Measurements from ENCODE around the gene TMEM131.

Gene TMEM131

DNA sequence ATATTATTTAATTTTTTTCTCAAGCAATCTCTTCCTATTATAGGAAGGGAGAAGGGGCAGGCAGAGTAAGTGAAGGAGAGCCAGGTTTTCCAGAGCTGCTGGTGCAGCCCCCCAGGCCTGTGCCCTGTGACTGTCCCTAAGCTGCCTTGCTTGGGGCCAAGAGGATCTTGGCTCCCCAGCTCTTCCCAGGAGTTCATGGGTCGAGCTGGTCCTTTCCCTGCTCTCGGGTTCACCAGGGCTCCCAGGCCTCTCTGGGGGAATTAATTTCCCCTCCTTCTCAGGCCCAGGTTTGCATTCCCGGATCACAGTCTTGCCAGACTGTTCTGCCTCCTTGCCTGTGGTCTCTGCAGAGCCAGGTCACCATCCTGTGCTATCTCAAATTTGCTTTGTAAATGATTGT, 12.7 kb upstream of the TMEM131 start:
- ATAC-seq = no peak
- Mint-ChIP-seq H3K27me3 (no peaks in the 10 kb centered on the region), H3K9me3 (peaks cover 3% of the 10 kb centered on the region), H3K4me3 (no peak overlapping the region), H3K27ac (no peak overlapping the region), H3K4me1 (peaks cover 43% of the 10 kb centered on the region), H3K36me3 (no peaks in the 10 kb centered on the region)

DNA sequence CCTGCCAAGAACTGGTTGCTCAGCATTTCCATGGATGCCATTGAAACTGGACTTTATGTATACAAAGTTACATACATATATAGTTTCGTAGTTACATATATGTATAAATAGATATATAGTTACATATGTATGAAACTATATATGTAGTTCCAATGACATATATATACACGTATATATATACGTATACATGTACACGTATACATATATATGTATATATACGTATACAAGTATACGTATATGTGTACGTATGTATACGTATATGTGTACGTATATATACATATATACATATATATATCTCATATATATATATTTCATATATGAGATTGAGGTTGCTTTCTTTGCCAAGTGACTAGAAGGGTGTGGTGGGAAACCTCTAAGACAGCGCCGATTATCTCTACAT, 10.6 kb upstream of the TMEM131 start:
- Mint-ChIP-seq H3K9me3 (peaks cover 3% of the 10 kb centered on the region), H3K27me3 (no peaks in the 10 kb centered on the region), H3K4me1 (peaks cover 30% of the 10 kb centered on the region), H3K4me3 (no peak overlapping the region), H3K36me3 (no peaks in the 10 kb centered on the region), H3K27ac (no peak overlapping the region)
- ATAC-seq = no peak

DNA sequence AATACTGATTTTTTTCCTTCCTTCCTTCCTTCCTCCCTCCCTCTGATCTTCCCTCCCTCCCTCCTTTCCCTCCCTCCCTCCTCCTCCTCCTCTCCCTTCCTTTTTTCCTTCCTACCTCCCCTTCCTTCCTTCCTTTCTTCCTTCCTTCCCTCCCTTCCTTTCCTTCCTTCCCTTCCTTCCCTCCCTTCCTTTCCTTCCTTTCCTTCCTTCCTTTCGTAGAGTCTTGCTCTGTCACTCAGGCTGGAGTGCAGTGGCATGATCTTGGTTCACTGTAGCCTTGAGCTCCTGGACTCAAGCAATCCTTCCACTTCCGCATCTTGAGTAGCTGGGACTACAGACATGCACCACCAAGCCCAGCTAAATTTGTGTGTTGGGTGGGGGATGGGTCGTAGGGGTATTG, 8.9 kb upstream of the TMEM131 start:
- no peak for ATAC-seq
- Mint-ChIP-seq H3K9me3 (peaks cover 3% of the 10 kb centered on the region), H3K27me3 (no peaks in the 10 kb centered on the region), H3K4me1 (peaks cover 25% of the 10 kb centered on the region), H3K27ac (peak overlapping the region; percentile 39), H3K36me3 (no peaks in the 10 kb centered on the region), H3K4me3 (no peak overlapping the region)

DNA sequence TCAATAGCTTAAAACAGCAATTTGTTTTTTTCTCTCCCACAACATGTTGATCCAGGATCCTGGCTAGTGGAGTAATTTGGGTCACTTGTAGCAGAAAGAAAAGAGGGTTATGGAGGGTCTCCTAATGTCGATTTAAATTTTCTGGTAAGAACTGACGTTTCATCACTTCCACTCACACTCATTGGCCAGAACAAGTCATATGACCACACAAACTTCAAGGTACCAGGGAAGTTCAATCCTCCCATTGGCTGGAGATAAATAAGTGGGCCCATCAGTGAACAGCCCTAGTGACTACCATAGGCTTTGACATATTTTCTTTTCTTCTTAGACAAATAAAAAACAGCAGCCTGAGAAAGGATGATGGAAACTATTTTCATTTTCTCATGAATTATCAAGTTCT, 8.3 kb upstream of the TMEM131 start:
- Mint-ChIP-seq H3K27ac (peak overlapping the region; percentile 39), H3K36me3 (no peaks in the 10 kb centered on the region), H3K27me3 (no peaks in the 10 kb centered on the region), H3K4me3 (no peak overlapping the region), H3K4me1 (peaks cover 25% of the 10 kb centered on the region), H3K9me3 (peaks cover 3% of the 10 kb centered on the region)
- ATAC-seq = no peak

DNA sequence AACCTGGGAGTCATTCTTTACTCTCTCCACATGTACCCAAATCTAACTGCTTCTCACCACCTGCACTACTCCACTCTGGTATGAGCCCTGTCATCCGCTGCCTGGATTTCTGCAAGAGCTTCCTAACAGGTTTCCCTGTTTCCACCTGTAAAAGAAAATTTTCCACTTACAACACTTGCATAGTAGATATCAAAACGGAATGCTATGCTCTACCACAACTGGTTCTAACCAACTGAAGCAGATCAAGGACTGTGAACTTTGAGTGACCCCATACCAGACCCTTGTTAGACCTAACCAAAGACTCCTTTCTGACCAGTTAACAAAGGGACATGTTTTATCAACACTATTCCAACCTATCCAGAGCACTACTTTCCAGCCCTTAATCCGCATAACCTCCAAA, 3.8 kb upstream of the TMEM131 start:
- H3K4me1 Mint-ChIP-seq = peaks cover 24% of the 10 kb centered on the region

DNA sequence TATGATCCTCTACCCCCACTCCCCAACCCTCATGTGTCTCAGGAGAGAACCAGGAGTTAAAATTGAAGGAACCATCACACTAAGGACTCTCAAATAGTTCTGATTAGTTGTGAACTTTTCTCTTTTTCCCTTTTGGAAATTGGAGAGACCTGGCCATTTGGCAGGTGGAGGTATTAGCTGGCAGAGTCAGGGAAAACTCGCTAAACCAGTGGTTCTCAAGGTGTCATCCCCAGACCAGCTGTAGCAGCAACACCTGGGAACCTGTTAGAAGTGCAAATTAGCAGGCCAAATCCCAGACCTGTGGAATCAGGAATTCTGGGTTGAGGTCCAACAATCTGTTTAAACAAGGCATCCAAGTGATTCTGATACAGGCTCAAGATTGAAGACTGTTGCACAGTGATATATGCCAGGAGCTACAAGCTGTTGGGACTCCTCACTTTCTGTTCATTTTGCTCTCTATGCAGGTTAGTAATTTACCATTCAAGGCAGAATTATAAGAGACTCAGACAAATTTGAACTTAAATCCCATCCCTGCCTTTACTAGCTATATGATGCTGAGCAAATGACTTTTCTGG, 2.8 kb upstream of the TMEM131 start:
- H3K36me3 Mint-ChIP-seq = no peaks in the 10 kb centered on the region
- no peaks in the 10 kb centered on the region for H3K27me3 Mint-ChIP-seq
- ATAC-seq = no peak
- no peaks in the 10 kb centered on the region for H3K9me3 Mint-ChIP-seq
- no peak overlapping the region for H3K27ac Mint-ChIP-seq
- peaks cover 29% of the 10 kb centered on the region for H3K4me1 Mint-ChIP-seq
- H3K4me3 Mint-ChIP-seq = no peak overlapping the region

More for the DNA sequence above, 3.8 kb upstream of the TMEM131 start:
- Mint-ChIP-seq H3K36me3 (no peaks in the 10 kb centered on the region), H3K4me3 (no peak overlapping the region), H3K27me3 (no peaks in the 10 kb centered on the region), H3K27ac (no peak overlapping the region), H3K9me3 (peaks cover under 1% of the 10 kb centered on the region)
- no peak for ATAC-seq

DNA sequence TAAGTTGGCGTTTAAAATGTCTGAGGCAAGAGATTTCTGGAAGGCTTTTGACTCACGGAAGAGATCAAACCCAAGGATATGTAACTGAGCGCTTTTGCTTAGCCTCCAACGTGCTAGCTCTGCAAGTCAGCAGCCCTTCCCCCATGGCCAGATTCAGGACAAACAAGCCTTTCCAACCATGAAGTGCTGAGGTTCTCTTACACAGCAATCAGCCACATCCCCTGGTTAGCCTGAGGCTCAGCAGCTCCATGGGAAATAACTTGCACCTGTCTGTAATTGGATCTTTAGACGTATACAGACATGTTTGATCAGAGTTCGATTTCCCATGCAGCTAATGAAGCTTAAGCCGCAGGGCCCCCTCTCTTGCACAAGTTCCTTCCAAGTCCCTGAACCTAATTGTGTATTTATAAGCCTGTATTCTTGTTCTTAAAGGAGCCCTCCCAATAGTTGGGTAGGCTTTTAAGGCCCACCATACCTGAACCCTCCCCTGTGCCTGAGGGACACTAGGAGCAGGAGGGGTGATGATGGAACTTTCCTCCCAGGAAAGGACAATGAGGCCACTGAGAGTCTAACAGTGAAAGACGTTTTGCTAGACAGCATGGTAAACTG, 2.1 kb upstream of the TMEM131 start:
- no peak for ATAC-seq
- Mint-ChIP-seq H3K4me3 (no peak overlapping the region), H3K4me1 (peaks cover 35% of the 10 kb centered on the region), H3K9me3 (no peaks in the 10 kb centered on the region), H3K27me3 (no peaks in the 10 kb centered on the region), H3K36me3 (no peaks in the 10 kb centered on the region), H3K27ac (no peak overlapping the region)

DNA sequence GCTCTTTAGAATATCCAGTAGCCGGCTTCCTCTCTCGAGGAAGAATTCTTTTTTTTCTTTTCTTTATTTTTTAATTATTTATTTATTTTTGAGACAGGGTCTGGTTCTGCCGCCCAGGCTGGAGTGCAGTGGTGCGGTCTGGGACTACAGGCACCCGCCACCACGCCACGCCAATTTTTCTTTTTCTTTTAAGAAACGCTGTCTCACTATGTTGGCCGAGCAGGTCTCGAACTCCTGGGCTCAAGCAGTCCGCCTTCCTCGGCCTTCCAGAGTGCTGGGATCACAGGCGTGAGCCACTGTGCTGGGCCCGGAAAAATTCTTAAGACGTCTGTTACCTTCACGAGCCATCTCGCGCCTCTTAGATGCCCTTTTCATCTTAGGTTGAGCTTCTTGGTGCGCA, 931 bp upstream of the TMEM131 start:
- H3K36me3 Mint-ChIP-seq = no peaks in the 10 kb centered on the region
- ATAC-seq = no peak
- no peaks in the 10 kb centered on the region for H3K9me3 Mint-ChIP-seq
- H3K27ac Mint-ChIP-seq = peak overlapping the region; percentile 84
- no peaks in the 10 kb centered on the region for H3K27me3 Mint-ChIP-seq
- peak overlapping the region; percentile 92 for H3K4me3 Mint-ChIP-seq
- peaks cover 47% of the 10 kb centered on the region for H3K4me1 Mint-ChIP-seq

DNA sequence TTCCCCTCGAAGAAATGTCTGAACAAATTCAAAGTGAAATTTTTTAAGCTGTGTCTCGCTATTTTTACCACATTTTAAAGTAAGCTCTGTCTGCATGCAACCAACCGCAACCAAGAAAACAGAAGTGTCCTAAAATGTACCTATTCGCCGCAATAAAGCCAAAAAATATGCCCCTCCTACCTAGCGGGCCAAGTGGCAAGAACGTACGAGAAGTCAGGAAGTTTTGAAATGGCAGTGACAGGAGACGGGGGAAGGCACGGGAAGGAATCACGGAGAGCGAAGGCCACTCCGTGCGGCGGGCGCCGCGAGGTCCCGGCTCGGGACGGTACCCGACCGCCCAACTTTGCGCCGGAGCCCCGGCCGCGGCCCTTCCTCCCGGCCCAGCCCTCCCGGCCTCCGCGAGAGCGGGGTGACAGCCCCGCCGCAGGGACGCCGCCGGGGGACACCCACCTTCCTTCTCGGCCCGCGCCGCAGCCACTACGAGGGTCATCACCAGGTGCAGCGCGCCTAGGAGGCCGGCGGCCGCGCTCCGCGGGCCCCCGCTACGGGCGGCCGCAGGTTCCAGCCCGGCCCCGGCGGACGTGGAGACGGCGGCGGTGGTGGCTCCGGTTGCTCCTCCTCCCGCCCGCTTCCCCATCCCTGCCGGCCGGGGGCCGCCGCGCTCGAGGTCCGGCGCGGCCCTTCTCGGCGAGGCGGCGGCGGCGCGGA, 568 bp downstream of the TMEM131 start:
- Mint-ChIP-seq H3K27me3 (no peaks in the 10 kb centered on the region), H3K4me1 (peaks cover 55% of the 10 kb centered on the region), H3K9me3 (no peaks in the 10 kb centered on the region), H3K4me3 (peak overlapping the region; percentile 92), H3K27ac (peak overlapping the region; percentile 84), H3K36me3 (peaks cover 7% of the 10 kb centered on the region)
- ATAC-seq = peak; percentile 65

DNA sequence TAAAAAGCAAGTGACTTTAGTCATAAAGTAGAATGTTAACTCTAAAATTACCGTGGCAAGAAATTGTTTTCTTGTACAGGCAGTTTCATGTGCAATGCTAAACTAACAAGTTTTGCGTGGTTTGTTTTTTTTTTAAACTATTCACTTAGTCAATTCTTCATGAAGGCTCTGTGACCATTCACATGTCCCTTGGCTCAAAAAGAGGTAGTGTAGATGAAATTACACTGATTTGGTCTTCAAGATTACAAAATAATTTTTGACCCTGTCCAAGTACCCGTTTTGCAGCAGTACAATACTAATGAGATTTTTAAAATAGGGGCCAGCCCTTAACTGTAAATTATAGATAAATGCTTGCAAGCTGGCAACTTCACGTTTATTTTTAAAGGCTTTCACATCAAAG, 1.3 kb downstream of the TMEM131 start:
- Mint-ChIP-seq H3K9me3 (no peaks in the 10 kb centered on the region), H3K4me1 (peaks cover 55% of the 10 kb centered on the region), H3K27ac (peak overlapping the region; percentile 84), H3K4me3 (peak overlapping the region; percentile 88), H3K27me3 (no peaks in the 10 kb centered on the region), H3K36me3 (peaks cover 7% of the 10 kb centered on the region)
- no peak for ATAC-seq

DNA sequence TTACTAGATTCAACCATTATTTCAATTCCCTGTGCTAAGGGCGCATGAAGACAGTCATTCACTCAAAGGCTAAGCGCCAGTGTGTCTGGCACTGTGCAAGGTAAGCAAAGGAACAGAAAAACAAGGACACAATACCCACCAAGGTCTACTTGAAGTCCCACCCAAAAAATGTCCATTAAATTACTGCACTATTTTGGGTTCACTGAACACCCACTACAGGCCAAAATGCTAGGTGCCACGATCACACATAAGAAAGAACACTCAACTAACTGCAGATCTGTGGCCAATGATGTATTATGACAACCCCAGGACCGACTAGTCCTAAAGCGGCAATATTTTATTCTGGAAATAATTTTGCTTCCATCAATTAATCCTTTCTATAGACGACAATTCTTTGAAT, 1.8 kb downstream of the TMEM131 start:
- no peak for ATAC-seq
- Mint-ChIP-seq H3K9me3 (no peaks in the 10 kb centered on the region), H3K4me1 (peaks cover 56% of the 10 kb centered on the region), H3K27me3 (no peaks in the 10 kb centered on the region), H3K4me3 (peak overlapping the region; percentile 88), H3K36me3 (peaks cover 7% of the 10 kb centered on the region), H3K27ac (peak overlapping the region; percentile 84)

DNA sequence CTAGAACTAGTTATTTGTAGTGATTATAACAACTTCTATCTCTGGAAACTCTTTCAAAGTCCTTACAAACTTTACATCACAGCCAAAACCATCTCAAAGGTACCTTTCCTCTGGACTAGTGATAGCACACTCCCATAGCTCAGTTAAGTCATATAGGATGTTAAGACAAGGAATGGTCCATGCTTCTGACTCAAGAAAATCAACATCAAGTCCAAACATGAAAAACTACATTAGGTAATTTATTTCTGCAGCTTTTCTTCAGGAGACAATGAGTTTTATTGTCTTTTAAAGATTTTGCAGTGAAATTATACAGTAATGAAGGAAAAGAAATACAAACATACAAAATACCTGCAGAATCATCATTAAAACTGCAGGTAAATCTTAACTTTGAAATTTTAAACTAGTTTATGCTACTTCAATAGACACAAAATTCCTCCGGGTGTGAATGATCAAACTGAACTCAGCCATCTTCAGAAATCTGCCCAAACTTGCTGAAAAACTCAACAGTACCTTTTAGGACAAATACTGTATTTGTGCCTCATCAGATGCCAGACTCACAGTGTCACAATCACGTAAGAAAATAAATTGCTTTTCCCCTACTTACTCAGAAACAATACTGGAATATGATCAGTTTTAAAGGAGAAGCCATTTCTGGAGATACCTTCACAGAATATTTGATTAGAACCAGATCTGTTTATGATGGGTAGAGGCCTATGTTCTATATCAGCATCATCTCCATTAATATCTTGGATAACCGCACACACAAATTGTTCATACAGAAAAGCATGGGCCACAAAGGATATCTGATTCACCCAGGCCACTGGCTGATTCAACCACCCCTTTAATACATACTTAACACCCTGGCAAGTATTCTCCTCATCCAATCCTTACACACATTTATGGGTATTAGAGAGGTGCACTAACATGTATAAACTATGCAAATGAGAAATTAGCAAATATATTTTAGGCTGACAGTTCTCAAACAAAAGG, 2.6 kb downstream of the TMEM131 start:
- peaks cover 64% of the 10 kb centered on the region for H3K4me1 Mint-ChIP-seq
- ATAC-seq = no peak
- peak overlapping the region; percentile 84 for H3K27ac Mint-ChIP-seq
- no peaks in the 10 kb centered on the region for H3K27me3 Mint-ChIP-seq
- H3K36me3 Mint-ChIP-seq = peaks cover 14% of the 10 kb centered on the region
- peaks cover 6% of the 10 kb centered on the region for H3K9me3 Mint-ChIP-seq
- H3K4me3 Mint-ChIP-seq = peak overlapping the region; percentile 88

DNA sequence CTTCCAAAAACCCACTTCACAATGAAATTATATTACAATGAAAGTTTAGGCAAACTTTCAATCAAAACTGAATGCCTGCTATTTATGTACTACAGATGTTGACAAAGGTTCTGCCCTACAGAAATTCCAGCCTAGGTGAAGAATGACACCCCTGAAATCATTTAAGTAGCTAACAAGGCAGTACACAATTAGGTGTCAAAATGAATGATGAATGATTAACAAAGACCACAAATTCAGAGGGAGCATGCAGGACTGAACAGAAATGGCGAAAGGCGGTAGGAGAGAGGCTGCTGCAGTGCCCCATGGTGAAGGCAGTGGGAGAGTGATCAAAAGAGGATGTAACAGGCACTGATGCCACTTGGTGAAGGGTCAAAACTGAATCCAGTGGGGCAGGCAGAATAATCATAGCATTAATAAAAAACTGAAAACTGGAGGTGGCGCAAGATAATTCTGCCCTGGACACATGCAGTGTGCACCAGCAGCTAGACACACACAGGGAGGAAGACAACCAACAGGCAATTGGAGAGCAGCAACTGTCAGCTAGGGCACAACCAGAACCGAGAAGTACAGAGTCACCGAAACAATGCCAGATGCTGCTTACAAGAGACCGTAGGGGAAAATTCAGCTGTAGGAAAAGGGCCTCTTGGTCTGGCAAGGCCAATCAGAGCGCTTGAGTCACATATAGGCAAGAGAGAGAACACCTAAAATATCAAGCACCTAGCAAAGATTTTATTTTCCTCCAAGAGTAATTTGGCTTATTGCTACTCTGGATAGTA, 4.5 kb downstream of the TMEM131 start:
- H3K27me3 Mint-ChIP-seq = no peaks in the 10 kb centered on the region
- H3K4me3 Mint-ChIP-seq = peak overlapping the region; percentile 76
- peaks cover 25% of the 10 kb centered on the region for H3K36me3 Mint-ChIP-seq
- H3K4me1 Mint-ChIP-seq = peaks cover 76% of the 10 kb centered on the region
- H3K27ac Mint-ChIP-seq = peak overlapping the region; percentile 54
- H3K9me3 Mint-ChIP-seq = peaks cover 6% of the 10 kb centered on the region
- ATAC-seq = no peak

DNA sequence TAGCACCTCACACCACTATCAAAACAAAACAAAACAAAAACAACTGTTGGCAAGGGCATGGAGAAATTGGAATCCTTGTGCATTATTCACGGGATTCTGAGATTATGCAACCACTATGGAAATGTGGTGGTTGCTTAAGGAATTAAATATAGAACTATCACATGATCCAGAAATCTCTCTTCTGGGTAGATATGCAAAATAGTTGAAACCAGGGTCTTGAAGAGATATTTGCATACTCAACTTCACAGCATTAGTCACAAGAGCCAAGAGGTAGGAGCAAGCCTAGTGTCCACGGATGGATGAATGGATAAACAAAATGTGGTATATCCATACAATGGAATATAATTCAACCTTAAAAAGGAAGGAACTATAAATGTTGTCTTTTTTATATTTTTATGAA, 7.0 kb downstream of the TMEM131 start:
- H3K36me3 Mint-ChIP-seq = peaks cover 31% of the 10 kb centered on the region
- peaks cover 6% of the 10 kb centered on the region for H3K9me3 Mint-ChIP-seq
- peak; percentile 57 for ATAC-seq
- peak overlapping the region; percentile 67 for H3K27ac Mint-ChIP-seq
- peak overlapping the region; percentile 57 for H3K4me3 Mint-ChIP-seq
- no peaks in the 10 kb centered on the region for H3K27me3 Mint-ChIP-seq
- peaks cover 84% of the 10 kb centered on the region for H3K4me1 Mint-ChIP-seq

Data from stimulated activated memory B cell treated with anti-CD40 and anti-IgM and Interleukin-4, amounts not matched to agents 10 μg/mL and 1 μg/mL and 100 μg/mL, for 72 hours (primary cell).